VCaP (cell line): ENCODE measurements around the gene ITGA3.
A peak's percentile ranks its signal among the peaks of the same experiment; 100 is the strongest.

Source experiments
- H3K27ac ChIP-seq: fragments of 450-650 bp; 2 replicates; pipeline ENCODE4 v1.5.1; 2017
- CTCF ChIP-seq: fragments of 450-650 bp; conservative IDR thresholded peaks from 2 replicates; pipeline ENCODE4 v1.5.1; 2017; ENCODE audit warnings: mild to moderate bottlenecking, moderate library complexity

Gene ITGA3

GRCh38 chr17:50076221-50076590 lies 20.3 kb downstream of the ITGA3 start:
- TF ChIP-seq CTCF, result no peak
- H3K27ac ChIP-seq, result no peak overlapping the region

GRCh38 chr17:50076591-50077235 lies 20.8 kb downstream of the ITGA3 start:
- TF ChIP-seq CTCF, result no peak
- no peak overlapping the region for H3K27ac ChIP-seq

GRCh38 chr17:50078430-50078829 lies 22.5 kb downstream of the ITGA3 start:
- TF ChIP-seq CTCF, result no peak
- no peak overlapping the region for H3K27ac ChIP-seq

GRCh38 chr17:50079334-50080095 lies 23.6 kb downstream of the ITGA3 start:
- no peak overlapping the region for H3K27ac ChIP-seq

GRCh38 chr17:50080096-50080480 lies 24.2 kb downstream of the ITGA3 start:
- TF ChIP-seq CTCF, result no peak
- H3K27ac ChIP-seq, result no peak overlapping the region

More at GRCh38 chr17:50079334-50080095, 23.6 kb downstream of the ITGA3 start:
- TF ChIP-seq CTCF, result 0 out of 2 replicates have a peak, but pooled peaks have one; percentile 14

- no peak overlapping the region for H3K27ac ChIP-seq
- no peak for TF ChIP-seq CTCF
Observed at GRCh38 chr17:50080827-50081226, 24.9 kb downstream of the ITGA3 start.

GRCh38 chr17:50081757-50082156 lies 25.8 kb downstream of the ITGA3 start:
- no peak for TF ChIP-seq CTCF
- no peak overlapping the region for H3K27ac ChIP-seq
